ENCODE results near the gene ERLIN1.

Gene ERLIN1

DNA sequence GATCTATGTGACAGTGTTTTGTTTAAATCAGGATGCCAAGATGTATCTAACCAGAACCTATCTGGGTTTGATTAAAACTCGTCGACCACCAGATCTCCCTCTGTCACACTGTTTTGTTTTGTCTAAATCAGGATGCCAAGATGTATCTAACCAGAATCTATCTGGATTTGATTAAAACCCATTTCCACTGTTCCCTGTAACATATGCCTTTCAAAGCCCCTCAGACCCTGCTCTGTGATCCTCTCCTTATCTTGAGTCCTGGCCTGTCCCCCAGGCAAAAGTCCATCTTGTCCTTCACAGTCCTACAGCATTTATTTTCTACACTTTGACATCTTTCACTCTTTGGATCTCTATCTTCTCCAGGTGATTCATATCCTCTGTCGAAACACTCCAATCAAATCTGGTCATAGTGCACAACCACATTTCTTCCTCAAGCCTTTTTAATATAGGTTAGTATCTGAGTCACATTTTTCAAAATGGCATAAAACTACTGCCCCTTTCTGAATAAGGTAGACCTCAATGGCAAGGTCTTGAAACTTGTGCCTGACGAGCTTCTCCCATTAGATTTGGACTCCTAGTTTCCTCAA lies 32.5 kb downstream of the ERLIN1 start:
- H3K4me3 ChIP-seq (ENCODE audit: control insufficient read depth, low read depth, low read length), result no peak overlapping the region
- peak; percentile 20 for DNase-seq (ENCODE audit: low read depth)
- TF ChIP-seq, protein P1, sequence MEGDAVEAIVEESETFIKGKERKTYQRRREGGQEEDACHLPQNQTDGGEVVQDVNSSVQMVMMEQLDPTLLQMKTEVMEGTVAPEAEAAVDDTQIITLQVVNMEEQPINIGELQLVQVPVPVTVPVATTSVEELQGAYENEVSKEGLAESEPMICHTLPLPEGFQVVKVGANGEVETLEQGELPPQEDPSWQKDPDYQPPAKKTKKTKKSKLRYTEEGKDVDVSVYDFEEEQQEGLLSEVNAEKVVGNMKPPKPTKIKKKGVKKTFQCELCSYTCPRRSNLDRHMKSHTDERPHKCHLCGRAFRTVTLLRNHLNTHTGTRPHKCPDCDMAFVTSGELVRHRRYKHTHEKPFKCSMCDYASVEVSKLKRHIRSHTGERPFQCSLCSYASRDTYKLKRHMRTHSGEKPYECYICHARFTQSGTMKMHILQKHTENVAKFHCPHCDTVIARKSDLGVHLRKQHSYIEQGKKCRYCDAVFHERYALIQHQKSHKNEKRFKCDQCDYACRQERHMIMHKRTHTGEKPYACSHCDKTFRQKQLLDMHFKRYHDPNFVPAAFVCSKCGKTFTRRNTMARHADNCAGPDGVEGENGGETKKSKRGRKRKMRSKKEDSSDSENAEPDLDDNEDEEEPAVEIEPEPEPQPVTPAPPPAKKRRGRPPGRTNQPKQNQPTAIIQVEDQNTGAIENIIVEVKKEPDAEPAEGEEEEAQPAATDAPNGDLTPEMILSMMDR (conservative IDR thresholded peaks at IDR 0.05; ENCODE audit: control insufficient read depth, insufficient read depth, low read depth, low read length), result no peak

DNA sequence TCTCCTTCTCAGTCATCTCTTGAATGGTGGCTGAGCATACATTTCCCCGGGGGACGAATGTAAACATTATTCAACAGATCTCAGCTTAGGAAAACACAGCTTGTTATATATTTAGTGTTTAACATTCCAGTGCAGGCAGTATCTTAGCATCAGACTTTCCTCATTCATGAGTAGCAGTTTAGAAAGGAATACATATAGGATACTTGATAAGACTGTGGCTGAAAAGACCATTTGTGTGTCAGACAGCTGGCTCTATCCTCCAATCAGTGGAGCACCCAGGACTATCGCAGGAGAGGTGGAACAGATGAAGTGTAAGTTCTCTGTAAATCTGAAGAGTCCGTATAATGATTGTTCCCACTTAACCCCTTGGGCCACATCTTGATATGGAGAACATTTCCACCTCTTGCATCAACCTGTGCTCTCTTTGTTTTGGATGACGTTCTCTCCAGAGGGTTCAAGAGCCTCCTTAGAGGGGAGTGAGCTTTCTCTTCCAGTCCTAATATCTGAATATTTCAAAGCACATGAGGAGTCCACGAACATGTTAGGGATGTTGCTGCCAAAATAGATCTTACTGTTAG lies 34.0 kb downstream of the ERLIN1 start:
- no peak for DNase-seq (ENCODE audit: low read depth)
- TF ChIP-seq, protein P1 (conservative IDR thresholded peaks at IDR 0.05; ENCODE audit: control insufficient read depth, insufficient read depth, low read depth, low read length), result no peak
- no peak overlapping the region for H3K4me3 ChIP-seq (ENCODE audit: control insufficient read depth, low read depth, low read length)

DNA sequence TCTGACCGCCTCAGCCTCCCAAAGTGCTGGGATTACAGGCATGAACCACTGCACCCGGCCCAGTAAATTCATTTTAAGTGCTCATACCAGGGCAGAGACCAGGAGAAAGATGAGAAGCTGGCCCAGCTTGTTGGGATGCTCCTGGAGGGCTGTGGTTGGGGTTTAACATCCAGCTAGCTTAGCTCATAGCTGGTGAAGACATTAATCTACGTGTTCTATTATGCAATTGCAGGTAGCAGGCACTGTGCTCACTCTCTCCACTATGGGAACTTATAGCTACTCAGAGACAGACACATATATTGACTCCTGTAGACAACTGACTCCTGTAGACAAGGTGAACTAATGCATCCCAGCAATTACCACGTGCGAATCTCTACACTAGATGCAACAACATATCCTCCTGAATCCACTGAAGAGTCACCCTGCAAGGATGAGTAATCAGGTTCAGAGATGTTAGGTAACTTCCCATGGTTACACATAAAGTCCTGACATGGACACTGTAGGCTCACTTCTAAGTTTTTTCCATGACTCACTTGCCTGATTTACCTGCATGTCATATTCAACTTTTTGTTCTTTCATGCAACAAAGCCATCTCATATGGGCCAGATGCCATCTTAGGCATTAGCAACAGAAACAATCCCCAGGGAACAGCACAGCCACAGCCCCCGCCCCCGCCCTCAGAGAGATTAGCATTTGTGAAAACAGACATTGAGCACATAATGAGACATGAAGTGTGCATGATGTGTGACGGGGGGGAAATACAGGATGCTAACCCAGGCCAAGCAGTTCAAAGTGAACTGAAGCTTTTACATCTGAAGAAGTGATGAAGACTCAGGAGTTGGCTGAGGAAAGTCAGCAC lies 37.2 kb downstream of the ERLIN1 start:
- no peak overlapping the region for H3K4me3 ChIP-seq (ENCODE audit: control insufficient read depth, low read depth, low read length)
- TF ChIP-seq, protein P1 (conservative IDR thresholded peaks at IDR 0.05; ENCODE audit: control insufficient read depth, insufficient read depth, low read depth, low read length), result no peak
- peak; percentile 71 for DNase-seq (ENCODE audit: low read depth)

DNA sequence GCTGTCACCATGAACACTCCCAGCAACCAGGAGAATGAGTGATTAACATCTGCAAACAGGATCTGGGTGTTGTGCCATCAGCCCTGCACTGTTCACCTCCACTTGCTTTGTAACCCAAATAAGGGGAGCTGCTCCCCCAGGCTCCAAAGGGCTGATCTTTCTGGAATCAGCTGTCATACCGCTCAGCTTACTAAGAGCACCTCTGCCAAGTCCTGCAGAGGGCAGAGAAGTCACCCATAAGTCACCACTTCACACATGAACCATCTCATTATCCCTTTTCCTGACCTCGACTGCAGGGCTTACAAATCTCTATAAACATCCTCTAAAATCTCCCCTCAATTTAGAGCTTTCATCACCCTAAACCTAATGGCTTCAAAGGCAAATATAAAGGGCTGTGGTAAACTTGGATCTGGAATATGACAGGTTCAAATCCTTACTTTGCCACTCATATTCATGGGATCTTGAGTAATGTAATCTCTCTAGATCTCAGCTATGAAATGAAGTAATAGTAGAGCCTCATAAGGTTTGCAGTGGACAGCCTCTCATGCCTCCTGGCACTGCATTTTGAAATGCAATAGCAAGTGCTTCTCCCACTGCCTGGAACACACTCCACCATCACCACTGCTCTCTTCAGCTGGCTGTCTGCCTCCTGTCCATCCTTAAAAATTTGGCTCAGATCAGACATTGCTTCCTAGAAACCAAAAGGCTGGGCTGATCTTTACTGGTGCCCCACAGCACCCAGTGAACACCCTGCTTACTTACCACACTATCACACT lies 38.8 kb downstream of the ERLIN1 start:
- DNase-seq (ENCODE audit: low read depth), result peak; percentile 13
- TF ChIP-seq, protein P1 (conservative IDR thresholded peaks at IDR 0.05; ENCODE audit: control insufficient read depth, insufficient read depth, low read depth, low read length), result no peak
- H3K4me3 ChIP-seq (ENCODE audit: control insufficient read depth, low read depth, low read length), result no peak overlapping the region

DNA sequence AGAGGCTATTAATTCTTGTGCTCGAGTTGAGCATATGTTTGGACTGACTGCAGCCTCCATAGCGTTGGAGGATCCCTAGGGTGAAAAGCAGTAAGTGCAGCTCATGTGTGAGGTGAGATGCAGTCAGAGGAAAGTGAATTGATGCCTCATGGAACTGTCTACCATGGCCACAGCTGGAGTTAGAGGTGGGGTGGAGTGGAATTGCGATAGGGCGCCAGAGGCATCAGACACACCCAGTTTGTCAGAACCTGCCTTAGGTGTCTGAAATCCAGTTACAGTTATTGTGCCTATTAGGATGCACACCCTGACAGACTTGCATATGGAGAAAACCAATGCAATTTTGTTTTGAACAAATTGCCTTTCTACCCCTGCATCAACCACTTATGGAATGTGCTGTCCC lies 39.4 kb downstream of the ERLIN1 start:
- H3K4me3 ChIP-seq (ENCODE audit: control insufficient read depth, low read depth, low read length), result no peak overlapping the region
- TF ChIP-seq, protein P1 (conservative IDR thresholded peaks at IDR 0.05; ENCODE audit: control insufficient read depth, insufficient read depth, low read depth, low read length), result no peak
- no peak for DNase-seq (ENCODE audit: low read depth)

DNA sequence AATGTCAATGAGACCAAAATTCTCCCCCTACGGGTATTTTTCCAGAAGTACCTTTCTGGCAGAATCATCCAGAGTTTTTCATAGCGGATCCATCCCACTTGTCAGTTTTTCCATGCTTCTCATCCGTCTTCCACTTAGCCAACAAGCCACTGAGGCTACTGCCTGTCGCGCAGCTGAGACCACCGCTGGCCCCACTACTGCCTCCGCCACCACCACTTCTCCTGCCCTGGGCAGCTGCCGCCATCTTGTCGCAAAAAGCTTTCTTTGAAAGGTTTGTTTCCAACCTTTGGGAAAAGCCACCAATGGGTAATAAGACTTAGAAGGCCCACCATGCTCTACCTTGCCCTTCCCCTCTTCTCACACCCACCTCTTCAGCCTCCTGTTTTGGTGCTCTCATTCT lies 42.1 kb downstream of the ERLIN1 start:
- TF ChIP-seq, protein P1 (conservative IDR thresholded peaks at IDR 0.05; ENCODE audit: control insufficient read depth, insufficient read depth, low read depth, low read length), result no peak

More for the DNA sequence above, 42.1 kb downstream of the ERLIN1 start:
- DNase-seq (ENCODE audit: low read depth), result no peak
- no peak overlapping the region for H3K4me3 ChIP-seq (ENCODE audit: control insufficient read depth, low read depth, low read length)
